IgD-negative memory B cell (primary cell): ENCODE measurements around the gene PDZRN3. TPM values are rescaled to one million over a fixed set of nuclear protein-coding genes. Genes with fewer than 3 reads are reported as not detected.

ENCODE experiments used
- H3K27ac Mint-ChIP-seq, 3 donors: one replicate each; pipeline ENCODE4 v1.8.0; 2020 to 2022; ENCODE audit warnings: mild to moderate bottlenecking in 3 of 3, mixed read lengths in 3 of 3, moderate library complexity in 1 of 3
- H3K27me3 Mint-ChIP-seq: one replicate; pipeline ENCODE4 v1.8.0; 2021; ENCODE audit warnings: mixed read lengths
- H3K36me3 Mint-ChIP-seq: one replicate; pipeline ENCODE4 v1.8.0; 2020; ENCODE audit warnings: mild to moderate bottlenecking, mixed read lengths
- H3K4me1 Mint-ChIP-seq, 3 donors: one replicate each; pipeline ENCODE4 v1.8.0; 2020 to 2022; ENCODE audit warnings: mixed read lengths in 3 of 3, mild to moderate bottlenecking in 1 of 3
- H3K4me3 Mint-ChIP-seq, 4 donors: one replicate each; pipeline ENCODE4 v1.8.0; 2020 to 2022; ENCODE audit warnings: mild to moderate bottlenecking in 4 of 4, mixed read lengths in 4 of 4, moderate library complexity in 3 of 4
- H3K9me3 Mint-ChIP-seq, 3 donors: one replicate each; pipeline ENCODE4 v1.8.0; 2020 to 2021; ENCODE audit warnings: mixed read lengths in 3 of 3, mild to moderate bottlenecking in 1 of 3
- polyA plus RNA-seq: library from polyadenylated mRNA; unstranded; fragments of 300-500 nt; fragmentation: Illumina TruSeq; gene quantifications from one replicate; pipeline ENCODE4 v1.2.3, GENCODE V29; 2021

The PDZRN3 gene
- polyA plus RNA-seq, 1 donor from 2014 or later = not detected

DNA sequence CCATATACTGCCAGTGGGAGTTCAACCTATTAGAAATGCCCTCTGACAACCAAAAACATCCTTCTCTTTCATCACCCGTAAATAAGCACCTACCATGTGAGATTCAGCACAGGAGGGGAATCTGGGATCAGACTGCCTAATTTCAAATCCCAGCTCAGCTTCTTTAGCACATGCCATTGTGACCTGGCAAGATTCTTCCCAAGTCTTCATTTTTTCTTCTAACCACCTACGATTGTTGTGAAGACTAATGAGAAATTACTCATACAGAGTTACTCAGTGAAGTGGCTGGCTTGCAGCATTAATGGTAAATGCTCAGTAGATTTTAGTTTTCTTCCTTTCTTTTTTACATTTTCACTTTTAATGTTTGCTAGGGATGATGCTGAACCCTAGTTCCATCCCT is 176.7 kb downstream of the PDZRN3 start:
- no peaks in the 10 kb centered on the region for H3K27me3 Mint-ChIP-seq
- no peaks in the 10 kb centered on the region for H3K36me3 Mint-ChIP-seq
- H3K27ac Mint-ChIP-seq = no peak overlapping the region

DNA sequence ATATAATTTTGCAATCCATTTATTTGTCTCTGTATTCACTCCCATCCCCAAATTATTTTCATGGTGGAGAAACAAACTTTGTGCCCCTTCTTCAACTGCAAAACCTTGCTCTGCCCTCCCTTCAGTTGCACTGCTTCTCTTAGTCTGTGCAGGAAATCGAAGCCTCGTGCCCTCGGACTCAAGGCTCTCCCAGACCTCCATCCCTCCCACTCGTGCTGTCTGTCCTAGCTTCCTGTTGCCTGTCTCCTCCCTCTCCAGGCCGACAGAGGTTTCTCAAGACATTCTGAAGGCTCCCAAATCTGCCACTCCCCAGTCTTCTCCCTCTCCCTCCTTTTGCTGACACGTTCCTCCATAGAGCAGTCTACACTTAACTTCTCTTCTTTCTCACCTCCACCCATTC is 177.6 kb downstream of the PDZRN3 start:
- Mint-ChIP-seq H3K4me3 (no peak overlapping the region), H3K27me3 (no peaks in the 10 kb centered on the region), H3K4me1 (peaks cover 0 to 6% (median 5%) of the 10 kb centered on the region in 3 donors), H3K36me3 (no peaks in the 10 kb centered on the region), H3K27ac (no peak overlapping the region), H3K9me3 (no peaks in the 10 kb centered on the region)

More for the DNA sequence above, 176.7 kb downstream of the PDZRN3 start:
- no peaks in the 10 kb centered on the region for H3K9me3 Mint-ChIP-seq
- peaks cover 0 to 6% (median 5%) of the 10 kb centered on the region in 3 donors for H3K4me1 Mint-ChIP-seq
- H3K4me3 Mint-ChIP-seq = no peak overlapping the region

DNA sequence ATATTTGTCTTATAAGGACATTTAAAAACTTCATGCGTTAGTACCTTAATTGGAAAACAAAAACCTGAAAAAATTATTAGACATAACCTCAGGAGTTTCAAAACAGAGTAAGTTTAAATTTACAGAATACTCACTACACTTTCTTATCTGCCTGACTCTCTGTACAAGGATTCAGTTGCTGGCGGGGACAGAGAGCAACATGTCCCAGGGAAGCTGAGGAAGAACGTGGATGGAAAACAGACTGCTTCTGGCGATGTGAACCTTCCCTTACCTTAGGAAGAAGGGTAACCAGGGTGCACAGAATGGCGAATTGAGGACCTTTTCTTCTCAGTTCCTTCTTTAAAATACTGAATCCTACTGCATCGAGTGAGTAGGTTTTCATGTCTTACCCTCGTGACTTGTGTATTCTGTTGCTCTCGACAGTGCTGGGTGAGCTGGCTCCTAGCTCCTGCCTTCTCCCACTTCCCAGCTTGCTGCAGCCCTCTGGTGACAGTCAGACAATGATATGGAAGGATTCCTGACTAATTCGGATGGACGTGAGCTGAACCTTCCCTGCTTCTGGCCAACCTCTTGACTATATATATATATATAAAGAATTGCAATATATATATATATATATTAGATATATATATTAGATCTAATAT is 178.2 kb downstream of the PDZRN3 start:
- Mint-ChIP-seq H3K4me1 (peaks cover 0 to 5% (median 3%) of the 10 kb centered on the region in 3 donors), H3K36me3 (no peaks in the 10 kb centered on the region), H3K9me3 (no peaks in the 10 kb centered on the region), H3K27ac (no peak overlapping the region), H3K27me3 (no peaks in the 10 kb centered on the region), H3K4me3 (no peak overlapping the region)

GRCh38 chr3:73442886-73443285 is 181.9 kb downstream of the PDZRN3 start:
- Mint-ChIP-seq H3K36me3 (no peaks in the 10 kb centered on the region), H3K9me3 (no peaks in the 10 kb centered on the region), H3K27ac (no peak overlapping the region), H3K27me3 (no peaks in the 10 kb centered on the region), H3K4me1 (no peaks in the 10 kb centered on the region), H3K4me3 (no peak overlapping the region)

- Mint-ChIP-seq H3K27me3 (no peaks in the 10 kb centered on the region), H3K27ac (no peak overlapping the region), H3K4me1 (no peaks in the 10 kb centered on the region), H3K9me3 (no peaks in the 10 kb centered on the region), H3K36me3 (no peaks in the 10 kb centered on the region), H3K4me3 (no peak overlapping the region)
These were observed 182.6 kb downstream of the PDZRN3 start for GRCh38 chr3:73442152-73442551.

GRCh38 chr3:73437828-73438227 is 186.9 kb downstream of the PDZRN3 start:
- no peaks in the 10 kb centered on the region for H3K4me1 Mint-ChIP-seq
- peaks cover 2% of the 10 kb centered on the region for H3K36me3 Mint-ChIP-seq
- H3K27ac Mint-ChIP-seq = no peak overlapping the region
- peaks cover 4% of the 10 kb centered on the region for H3K27me3 Mint-ChIP-seq
- H3K4me3 Mint-ChIP-seq = no peak overlapping the region
- H3K9me3 Mint-ChIP-seq = peaks cover 0 to 2% (median 0%) of the 10 kb centered on the region in 3 donors

- Mint-ChIP-seq H3K4me3 (no peak overlapping the region), H3K9me3 (peaks cover 0 to 2% (median 0%) of the 10 kb centered on the region in 3 donors), H3K4me1 (no peaks in the 10 kb centered on the region), H3K36me3 (peaks cover 2% of the 10 kb centered on the region), H3K27me3 (peaks cover 4% of the 10 kb centered on the region), H3K27ac (no peak overlapping the region)
These were observed 189.7 kb downstream of the PDZRN3 start for GRCh38 chr3:73435055-73435454.

DNA sequence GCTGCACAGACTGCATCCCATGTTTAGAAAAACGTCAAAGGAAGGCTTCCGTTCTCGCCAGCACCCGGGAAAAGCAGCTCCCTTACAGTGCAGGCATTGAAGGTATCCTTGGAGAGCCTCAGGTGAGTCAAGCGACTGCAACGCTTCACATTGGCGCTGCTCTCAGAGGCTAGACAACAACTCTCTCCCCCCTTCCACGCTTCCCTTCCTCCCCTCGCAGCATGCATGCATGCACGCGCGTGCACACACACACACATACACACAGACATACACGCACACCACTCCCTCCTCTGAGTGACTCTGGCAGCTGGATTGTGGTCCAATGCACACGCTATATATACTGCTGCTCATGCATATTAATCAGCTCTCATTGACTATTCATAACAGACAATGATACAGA is 191.1 kb downstream of the PDZRN3 start:
- Mint-ChIP-seq H3K36me3 (peaks cover 2% of the 10 kb centered on the region), H3K27ac (no peak overlapping the region)

DNA sequence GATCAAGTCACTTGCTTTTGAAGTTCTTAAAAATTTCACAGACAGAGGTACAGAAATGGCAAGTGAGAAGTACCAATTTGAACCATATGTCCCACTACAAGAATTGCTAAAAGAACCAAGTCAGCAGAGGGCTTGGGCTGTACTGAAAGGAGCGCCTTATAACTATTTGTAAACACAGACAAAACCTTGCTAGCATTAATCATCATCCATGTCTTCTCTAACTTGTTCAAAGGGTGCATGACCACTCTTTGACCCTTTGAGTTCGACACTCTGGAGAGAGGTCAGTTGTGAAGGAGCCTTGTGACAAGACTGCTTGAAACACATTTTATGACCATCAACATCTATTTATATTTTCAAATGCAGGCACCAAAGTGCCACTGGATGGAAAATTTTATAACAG is 191.7 kb downstream of the PDZRN3 start:
- Mint-ChIP-seq H3K4me1 (no peaks in the 10 kb centered on the region), H3K27ac (no peak overlapping the region), H3K4me3 (no peak overlapping the region), H3K27me3 (peaks cover 5% of the 10 kb centered on the region), H3K36me3 (peaks cover 2% of the 10 kb centered on the region), H3K9me3 (peaks cover 0 to 2% (median 1%) of the 10 kb centered on the region in 3 donors)

More for the DNA sequence above, 191.1 kb downstream of the PDZRN3 start:
- H3K4me1 Mint-ChIP-seq = no peaks in the 10 kb centered on the region
- H3K27me3 Mint-ChIP-seq = peaks cover 4% of the 10 kb centered on the region
- no peak overlapping the region for H3K4me3 Mint-ChIP-seq
- H3K9me3 Mint-ChIP-seq = peaks cover 0 to 2% (median 0%) of the 10 kb centered on the region in 3 donors

DNA sequence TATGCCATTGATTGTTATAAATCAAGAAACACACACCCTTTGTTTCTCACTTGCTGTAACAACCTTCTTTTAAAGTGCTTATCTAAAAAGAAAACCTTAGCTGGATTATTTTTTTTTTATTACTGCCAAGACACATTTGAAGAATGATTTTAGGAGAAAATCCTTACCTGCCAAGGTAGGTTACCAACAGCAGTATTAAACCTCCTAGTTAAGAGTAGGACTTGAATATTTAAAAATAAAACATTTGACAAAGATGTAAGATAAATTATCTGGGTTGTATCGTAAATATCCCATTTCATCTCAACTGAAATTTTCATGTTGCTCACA is 192.1 kb downstream of the PDZRN3 start:
- Mint-ChIP-seq H3K36me3 (peaks cover 2% of the 10 kb centered on the region), H3K4me1 (no peaks in the 10 kb centered on the region), H3K27ac (no peak overlapping the region), H3K4me3 (no peak overlapping the region), H3K9me3 (peaks cover 0 to 2% (median 1%) of the 10 kb centered on the region in 3 donors), H3K27me3 (peaks cover 5% of the 10 kb centered on the region)

GRCh38 chr3:73432023-73432705 is 192.6 kb downstream of the PDZRN3 start:
- no peaks in the 10 kb centered on the region for H3K4me1 Mint-ChIP-seq
- H3K27me3 Mint-ChIP-seq = peaks cover 5% of the 10 kb centered on the region
- H3K36me3 Mint-ChIP-seq = peaks cover 2% of the 10 kb centered on the region
- no peak overlapping the region for H3K27ac Mint-ChIP-seq
- peaks cover 0 to 2% (median 1%) of the 10 kb centered on the region in 3 donors for H3K9me3 Mint-ChIP-seq
- H3K4me3 Mint-ChIP-seq = no peak overlapping the region

DNA sequence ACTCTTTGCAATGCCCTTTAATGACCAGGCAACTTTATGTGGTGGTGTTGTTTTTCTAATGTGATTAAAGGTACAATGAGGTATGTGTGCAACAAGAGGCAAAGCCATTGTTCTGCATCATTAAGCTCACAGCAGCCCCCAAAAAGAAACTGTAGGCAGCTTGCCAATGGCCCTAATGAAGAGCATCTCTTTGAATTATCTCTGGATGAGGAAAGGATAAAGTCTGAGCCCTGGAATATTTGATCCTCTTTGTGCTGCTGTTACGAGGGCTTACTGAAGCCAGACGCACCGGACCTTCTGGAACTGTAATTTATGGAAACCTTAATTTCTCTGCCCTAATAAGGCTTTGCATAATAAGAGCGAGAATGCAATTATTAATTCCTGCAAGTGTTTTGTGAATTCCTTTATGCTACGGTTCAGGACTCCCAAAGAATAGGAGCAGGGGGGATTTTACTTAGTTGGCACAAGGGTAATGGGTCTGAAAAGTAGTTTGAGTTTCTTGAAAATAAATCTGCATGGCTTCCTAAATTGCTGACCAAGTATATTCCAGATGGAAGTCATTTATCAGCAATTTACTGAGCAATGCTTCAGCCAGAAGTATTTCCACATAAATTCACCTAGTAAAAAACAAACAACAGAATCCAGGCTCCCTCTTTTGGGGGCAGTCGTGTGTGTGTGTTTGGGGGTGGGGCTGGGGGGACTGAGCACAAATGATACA is 193.4 kb downstream of the PDZRN3 start:
- H3K4me1 Mint-ChIP-seq = no peaks in the 10 kb centered on the region
- H3K4me3 Mint-ChIP-seq = no peak overlapping the region
- H3K27me3 Mint-ChIP-seq = peaks cover 5% of the 10 kb centered on the region
- H3K27ac Mint-ChIP-seq = no peak overlapping the region
- peaks cover 2% of the 10 kb centered on the region for H3K36me3 Mint-ChIP-seq
- peaks cover 0 to 2% (median 1%) of the 10 kb centered on the region in 3 donors for H3K9me3 Mint-ChIP-seq

DNA sequence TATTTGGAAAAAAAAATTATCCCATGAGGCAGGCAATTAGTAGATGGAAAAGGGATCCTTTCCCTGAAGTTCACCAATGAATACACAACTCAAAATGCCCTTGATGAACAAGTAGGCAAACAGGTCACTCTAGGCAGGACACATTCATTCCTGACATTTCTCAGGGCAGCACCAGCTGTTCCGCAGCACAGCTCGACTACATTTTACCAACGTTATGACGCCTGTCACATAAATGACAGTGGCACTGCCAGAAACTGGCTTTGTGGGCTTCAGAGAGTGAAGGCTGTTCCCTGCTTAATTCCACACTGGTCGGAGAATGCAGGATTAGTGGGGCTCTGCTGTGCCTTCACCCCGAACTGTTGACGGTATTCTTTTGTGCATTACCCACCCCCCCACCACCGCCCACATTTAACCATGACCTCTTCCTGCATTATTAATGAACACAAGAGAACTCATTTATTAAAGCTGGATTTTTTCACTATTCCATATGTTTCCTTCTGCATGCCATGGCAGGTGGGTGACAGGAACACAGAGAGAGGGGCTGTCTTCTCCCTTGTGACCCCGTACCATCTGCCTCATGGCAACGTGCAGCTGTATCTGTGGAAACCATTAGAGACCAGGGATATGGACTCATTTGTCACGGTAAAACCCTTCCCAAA is 197.6 kb downstream of the PDZRN3 start:
- no peak overlapping the region for H3K4me3 Mint-ChIP-seq

GRCh38 chr3:73426606-73427005 is 198.1 kb downstream of the PDZRN3 start:
- Mint-ChIP-seq H3K4me3 (no peak overlapping the region), H3K4me1 (no peaks in the 10 kb centered on the region), H3K27ac (no peak overlapping the region), H3K36me3 (no peaks in the 10 kb centered on the region), H3K9me3 (peaks cover 0 to 1% (median 0%) of the 10 kb centered on the region in 3 donors), H3K27me3 (peaks cover 2% of the 10 kb centered on the region)

More for the DNA sequence above, 197.6 kb downstream of the PDZRN3 start:
- Mint-ChIP-seq H3K27ac (no peak overlapping the region), H3K9me3 (peaks cover 0 to 1% (median 0%) of the 10 kb centered on the region in 3 donors), H3K4me1 (no peaks in the 10 kb centered on the region), H3K27me3 (peaks cover 2% of the 10 kb centered on the region), H3K36me3 (no peaks in the 10 kb centered on the region)

DNA sequence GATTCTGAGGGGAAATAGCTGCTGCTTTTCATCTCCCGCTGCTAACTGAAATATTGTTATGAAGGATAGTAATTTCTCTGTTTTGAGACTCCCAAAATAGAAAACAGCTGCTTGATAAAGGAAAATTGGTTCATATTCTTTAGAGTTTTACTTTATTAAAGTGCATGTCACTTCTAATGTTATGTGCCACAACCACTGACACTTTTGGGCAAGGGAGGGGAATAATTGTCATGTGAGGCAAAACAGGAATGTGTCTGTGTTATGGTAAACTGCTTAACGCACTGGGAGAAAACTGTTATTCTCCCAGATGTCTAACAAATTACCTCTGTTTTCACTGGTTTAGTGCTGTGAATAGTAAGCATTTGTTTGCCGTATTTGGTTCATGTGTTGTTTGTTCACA is 201.6 kb downstream of the PDZRN3 start:
- H3K9me3 Mint-ChIP-seq = peaks cover 0 to 2% (median 0%) of the 10 kb centered on the region in 3 donors
- H3K27ac Mint-ChIP-seq = no peak overlapping the region
- no peaks in the 10 kb centered on the region for H3K4me1 Mint-ChIP-seq
- no peaks in the 10 kb centered on the region for H3K36me3 Mint-ChIP-seq
- no peaks in the 10 kb centered on the region for H3K27me3 Mint-ChIP-seq
- H3K4me3 Mint-ChIP-seq = no peak overlapping the region
